GM23338 (cell line): ENCODE measurements around the gene SLC9A1. TPM values are rescaled to one million over a fixed set of nuclear protein-coding genes. Genes with fewer than 3 reads are reported as not detected.

Experiments used
- ATAC-seq: fragments of 200-7000 bp; cut with Tn5 transposase; 3 replicates; pipeline ENCODE4 v1.9.1; 2020
- DNase-seq: peaks from one replicate; pipeline ENCODE4 v3.0.0-alpha.2; 2015; ENCODE audit warnings: low spot score
- H2AFZ ChIP-seq: fragments of 200-600 bp; sonication (generic); 2 replicates; pipeline ENCODE4 v1.8.0; 2016; ENCODE audit warnings: antibody characterized with exemption, mild to moderate bottlenecking, moderate library complexity
- H3F3A ChIP-seq: fragments of 200-600 bp; sonication (generic); replicated peaks from 2 replicates; pipeline ENCODE4 v1.8.0; 2017; ENCODE audit warnings: antibody characterized with exemption, mixed run types, low read depth
- H3K27ac ChIP-seq: fragments of 200-600 bp; sonication (generic); 2 replicates; pipeline ENCODE4 v1.6.1; 2016; ENCODE audit warnings: low read depth
- H3K27me3 ChIP-seq: fragments of 200-600 bp; sonication (generic); 2 replicates; pipeline ENCODE4 v1.8.0; 2016; ENCODE audit warnings: mild to moderate bottlenecking, mixed run types, moderate library complexity; ENCODE audit not compliant: insufficient read depth
- H3K36me3 ChIP-seq: fragments of 200-600 bp; sonication (generic); 2 replicates; pipeline ENCODE4 v1.8.0; 2016; ENCODE audit warnings: mild to moderate bottlenecking; ENCODE audit not compliant: insufficient read depth
- H3K4me1 ChIP-seq: fragments of 200-600 bp; sonication (generic); 2 replicates; pipeline ENCODE4 v1.8.0; 2016; ENCODE audit warnings: mild to moderate bottlenecking, moderate library complexity; ENCODE audit not compliant: insufficient read depth
- H3K4me2 ChIP-seq: fragments of 200-600 bp; sonication (generic); 2 replicates; pipeline ENCODE4 v1.7.1; 2017; ENCODE audit warnings: mixed run types
- H3K4me3 ChIP-seq: fragments of 200-600 bp; sonication (generic); 2 replicates; pipeline ENCODE4 v1.6.1; 2016; ENCODE audit warnings: mixed run types
- H3K79me2 ChIP-seq: fragments of 200-600 bp; sonication (generic); replicated peaks from 2 replicates; pipeline ENCODE4 v1.8.0; 2017; ENCODE audit warnings: mild to moderate bottlenecking; ENCODE audit not compliant: insufficient read depth
- H3K9me2 ChIP-seq: fragments of 200-600 bp; sonication (generic); 2 replicates; pipeline ENCODE4 v1.8.0; 2017; ENCODE audit not compliant: insufficient read depth
- H4K20me1 ChIP-seq: fragments of 200-600 bp; sonication (generic); replicated peaks from 2 replicates; pipeline ENCODE4 v1.8.0; 2017; ENCODE audit warnings: mild to moderate bottlenecking; ENCODE audit not compliant: insufficient read depth
- H3K27ac Mint-ChIP-seq: 2 replicates; pipeline ENCODE4 v1.8.0; 2020; ENCODE audit warnings: inconsistent platforms, mild to moderate bottlenecking, moderate library complexity, mixed read lengths
- H3K27me3 Mint-ChIP-seq: 3 replicates; pipeline ENCODE4 v1.8.0; 2022; ENCODE audit warnings: low read depth, mild to moderate bottlenecking, moderate library complexity, mixed read lengths, inconsistent platforms; ENCODE audit not compliant: insufficient read depth, poor library complexity
- H3K36me3 Mint-ChIP-seq: 3 replicates; pipeline ENCODE4 v1.8.0; 2021; ENCODE audit warnings: low read depth, mild to moderate bottlenecking, inconsistent platforms, moderate library complexity, mixed read lengths
- H3K4me1 Mint-ChIP-seq: 3 replicates; pipeline ENCODE4 v1.8.0; 2020; ENCODE audit warnings: mild to moderate bottlenecking, inconsistent platforms, mixed read lengths
- H3K4me3 Mint-ChIP-seq: 3 replicates; pipeline ENCODE4 v1.8.0; 2021; ENCODE audit warnings: moderate library complexity, mild to moderate bottlenecking, inconsistent platforms, mixed read lengths
- H3K9me3 Mint-ChIP-seq: 3 replicates; pipeline ENCODE4 v1.8.0; 2020; ENCODE audit warnings: moderate library complexity, mild to moderate bottlenecking, inconsistent platforms, mixed read lengths
- CREB1 ChIP-seq: fragments of 250-450 bp; sonication (Bioruptor Pico); IDR thresholded peaks from 2 replicates; pipeline ENCODE4 v1.5.0; 2020; ENCODE audit warnings: low read depth, mild to moderate bottlenecking, moderate library complexity
- EZH2 ChIP-seq: fragments of 200-600 bp; sonication (generic); IDR thresholded peaks from one replicate; pipeline ENCODE4 v1.8.0; 2017; ENCODE audit warnings: antibody characterized with exemption, mild to moderate bottlenecking, low read depth; ENCODE audit not compliant: unreplicated experiment
- EZH2phosphoT487 ChIP-seq: fragments of 200-600 bp; sonication (generic); IDR thresholded peaks from one replicate; pipeline ENCODE4 v1.8.1; 2018; ENCODE audit warnings: antibody characterized with exemption; ENCODE audit not compliant: unreplicated experiment
- JUNB ChIP-seq: IDR thresholded peaks from one replicate; pipeline ENCODE4 v1.6.1; 2016; ENCODE audit warnings: antibody characterized with exemption; ENCODE audit not compliant: unreplicated experiment
- NANOG ChIP-seq: IDR thresholded peaks from 2 replicates; pipeline ENCODE4 v1.6.1; 2016; ENCODE audit warnings: antibody characterized with exemption, borderline replicate concordance
- POLR2AphosphoS5 ChIP-seq: IDR thresholded peaks from 2 replicates; pipeline ENCODE4 v1.6.1; 2016; ENCODE audit warnings: antibody characterized with exemption, low read depth
- STAT1 ChIP-seq: IDR thresholded peaks from one replicate; pipeline ENCODE4 v1.6.1; 2016; ENCODE audit warnings: antibody characterized with exemption; ENCODE audit not compliant: unreplicated experiment
- ZNF114 ChIP-seq: fragments of 250-450 bp; sonication (Bioruptor Pico); IDR thresholded peaks from 2 replicates; pipeline ENCODE4 v1.5.0; 2020; ENCODE audit warnings: mild to moderate bottlenecking, moderate library complexity
- ZNF331 ChIP-seq: fragments of 250-450 bp; sonication (Bioruptor Pico); IDR thresholded peaks from 2 replicates; pipeline ENCODE4 v1.5.0; 2020; ENCODE audit warnings: low read depth, mild to moderate bottlenecking, moderate library complexity
- ZNF462 ChIP-seq: fragments of 250-450 bp; sonication (Bioruptor Pico); IDR thresholded peaks from 2 replicates; pipeline ENCODE4 v1.5.0; 2020; ENCODE audit warnings: mild to moderate bottlenecking, moderate library complexity
- polyA plus RNA-seq: library from polyadenylated mRNA; unstranded; fragments of >200 nt; fragmentation: Nextera tagmentation; extraction: Ambion mirVana; gene quantifications from 2 replicates; pipeline ENCODE4 v1.2.1, GENCODE V29; 2016
- total RNA-seq: library from RNA; depleted of rRNA; stranded (reverse); fragments of >200 nt; shearing (Covaris generic); gene quantifications from 2 replicates; pipeline ENCODE4 v1.2.3, GENCODE V29; 2014
- TF ChIP-seq, protein P1 (sequence below): IDR thresholded peaks from one replicate; pipeline ENCODE4 v1.6.1; 2018; ENCODE audit warnings: antibody characterized with exemption; ENCODE audit not compliant: unreplicated experiment
- TF ChIP-seq, protein P2 (sequence below), 2 experiments: fragments of 200-600 bp in 1 of 2; sonication (generic) in 1 of 2; conservative IDR thresholded peaks; 2 replicates each; pipeline versions ENCODE4 v1.5.1 to v1.6.1; 2016 to 2017; ENCODE audit warnings: antibody characterized with exemption in 2 of 2, low read depth in 2 of 2, mild to moderate bottlenecking in 2 of 2, moderate library complexity in 1 of 2
- TF ChIP-seq, protein P3 (sequence below): IDR thresholded peaks from 2 replicates; pipeline ENCODE4 v1.6.1; 2016; ENCODE audit warnings: antibody characterized with exemption

Gene SLC9A1
- total and polyA plus RNA-seq, 2 experiments from 2014 or later = 10.4 to 22.3 TPM

DNA sequence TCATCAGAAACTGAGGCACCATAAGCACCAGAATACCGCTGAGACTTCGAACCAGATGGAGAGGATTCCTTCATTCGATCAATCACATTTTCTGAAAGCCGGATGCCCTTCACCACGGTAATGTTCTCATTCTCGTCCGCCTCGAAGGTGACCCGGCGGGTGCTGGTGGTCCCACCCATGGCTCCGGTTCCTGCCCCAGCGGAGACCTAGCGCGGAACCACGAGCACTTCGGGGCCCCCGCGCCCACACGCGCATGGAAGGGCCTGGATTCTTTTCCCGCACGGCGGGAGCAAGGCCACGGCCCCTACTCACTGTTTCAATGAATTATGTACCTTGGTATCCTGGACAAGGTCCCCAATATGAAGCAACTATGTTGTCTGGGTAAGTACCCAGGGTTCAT, 46.4 kb upstream of the SLC9A1 start:
- Mint-ChIP-seq H3K4me1 (no peaks in the 10 kb centered on the region), H3K9me3 (no peaks in the 10 kb centered on the region; the same call in 2 of the 3 replicates)
- no peak overlapping the region for H3K4me2 ChIP-seq

More for the DNA sequence above, 46.4 kb upstream of the SLC9A1 start:
- no peaks in the 10 kb centered on the region for H3K79me2 ChIP-seq
- H3F3A ChIP-seq = no peaks in the 10 kb centered on the region
- no peaks in the 10 kb centered on the region for H3K27me3 ChIP-seq
- peak overlapping the region; percentile 56 for H2AFZ ChIP-seq
- TF ChIP-seq, protein P1, sequence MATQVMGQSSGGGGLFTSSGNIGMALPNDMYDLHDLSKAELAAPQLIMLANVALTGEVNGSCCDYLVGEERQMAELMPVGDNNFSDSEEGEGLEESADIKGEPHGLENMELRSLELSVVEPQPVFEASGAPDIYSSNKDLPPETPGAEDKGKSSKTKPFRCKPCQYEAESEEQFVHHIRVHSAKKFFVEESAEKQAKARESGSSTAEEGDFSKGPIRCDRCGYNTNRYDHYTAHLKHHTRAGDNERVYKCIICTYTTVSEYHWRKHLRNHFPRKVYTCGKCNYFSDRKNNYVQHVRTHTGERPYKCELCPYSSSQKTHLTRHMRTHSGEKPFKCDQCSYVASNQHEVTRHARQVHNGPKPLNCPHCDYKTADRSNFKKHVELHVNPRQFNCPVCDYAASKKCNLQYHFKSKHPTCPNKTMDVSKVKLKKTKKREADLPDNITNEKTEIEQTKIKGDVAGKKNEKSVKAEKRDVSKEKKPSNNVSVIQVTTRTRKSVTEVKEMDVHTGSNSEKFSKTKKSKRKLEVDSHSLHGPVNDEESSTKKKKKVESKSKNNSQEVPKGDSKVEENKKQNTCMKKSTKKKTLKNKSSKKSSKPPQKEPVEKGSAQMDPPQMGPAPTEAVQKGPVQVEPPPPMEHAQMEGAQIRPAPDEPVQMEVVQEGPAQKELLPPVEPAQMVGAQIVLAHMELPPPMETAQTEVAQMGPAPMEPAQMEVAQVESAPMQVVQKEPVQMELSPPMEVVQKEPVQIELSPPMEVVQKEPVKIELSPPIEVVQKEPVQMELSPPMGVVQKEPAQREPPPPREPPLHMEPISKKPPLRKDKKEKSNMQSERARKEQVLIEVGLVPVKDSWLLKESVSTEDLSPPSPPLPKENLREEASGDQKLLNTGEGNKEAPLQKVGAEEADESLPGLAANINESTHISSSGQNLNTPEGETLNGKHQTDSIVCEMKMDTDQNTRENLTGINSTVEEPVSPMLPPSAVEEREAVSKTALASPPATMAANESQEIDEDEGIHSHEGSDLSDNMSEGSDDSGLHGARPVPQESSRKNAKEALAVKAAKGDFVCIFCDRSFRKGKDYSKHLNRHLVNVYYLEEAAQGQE = no peak
- TF ChIP-seq, protein P2, sequence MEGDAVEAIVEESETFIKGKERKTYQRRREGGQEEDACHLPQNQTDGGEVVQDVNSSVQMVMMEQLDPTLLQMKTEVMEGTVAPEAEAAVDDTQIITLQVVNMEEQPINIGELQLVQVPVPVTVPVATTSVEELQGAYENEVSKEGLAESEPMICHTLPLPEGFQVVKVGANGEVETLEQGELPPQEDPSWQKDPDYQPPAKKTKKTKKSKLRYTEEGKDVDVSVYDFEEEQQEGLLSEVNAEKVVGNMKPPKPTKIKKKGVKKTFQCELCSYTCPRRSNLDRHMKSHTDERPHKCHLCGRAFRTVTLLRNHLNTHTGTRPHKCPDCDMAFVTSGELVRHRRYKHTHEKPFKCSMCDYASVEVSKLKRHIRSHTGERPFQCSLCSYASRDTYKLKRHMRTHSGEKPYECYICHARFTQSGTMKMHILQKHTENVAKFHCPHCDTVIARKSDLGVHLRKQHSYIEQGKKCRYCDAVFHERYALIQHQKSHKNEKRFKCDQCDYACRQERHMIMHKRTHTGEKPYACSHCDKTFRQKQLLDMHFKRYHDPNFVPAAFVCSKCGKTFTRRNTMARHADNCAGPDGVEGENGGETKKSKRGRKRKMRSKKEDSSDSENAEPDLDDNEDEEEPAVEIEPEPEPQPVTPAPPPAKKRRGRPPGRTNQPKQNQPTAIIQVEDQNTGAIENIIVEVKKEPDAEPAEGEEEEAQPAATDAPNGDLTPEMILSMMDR (conservative IDR thresholded peaks at IDR 0.05; ENCODE audit: low read depth in 2 of 2) = no peak
- no peak for TF ChIP-seq JUNB
- TF ChIP-seq EZH2phosphoT487 = no peak
- TF ChIP-seq EZH2 = no peak
- TF ChIP-seq NANOG = no peak
- TF ChIP-seq ZNF462 (CRISPR knock-in tag) = no peak
- TF ChIP-seq ZNF114 (CRISPR knock-in tag) = no peak
- TF ChIP-seq ZNF331 (CRISPR knock-in tag) = no peak
- TF ChIP-seq POLR2AphosphoS5 = no peak
- no peak for TF ChIP-seq STAT1
- TF ChIP-seq, protein P3, sequence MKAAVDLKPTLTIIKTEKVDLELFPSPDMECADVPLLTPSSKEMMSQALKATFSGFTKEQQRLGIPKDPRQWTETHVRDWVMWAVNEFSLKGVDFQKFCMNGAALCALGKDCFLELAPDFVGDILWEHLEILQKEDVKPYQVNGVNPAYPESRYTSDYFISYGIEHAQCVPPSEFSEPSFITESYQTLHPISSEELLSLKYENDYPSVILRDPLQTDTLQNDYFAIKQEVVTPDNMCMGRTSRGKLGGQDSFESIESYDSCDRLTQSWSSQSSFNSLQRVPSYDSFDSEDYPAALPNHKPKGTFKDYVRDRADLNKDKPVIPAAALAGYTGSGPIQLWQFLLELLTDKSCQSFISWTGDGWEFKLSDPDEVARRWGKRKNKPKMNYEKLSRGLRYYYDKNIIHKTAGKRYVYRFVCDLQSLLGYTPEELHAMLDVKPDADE = no peak
- no peak for TF ChIP-seq CREB1 (CRISPR knock-in tag)
- Mint-ChIP-seq H3K27me3 (no peaks in the 10 kb centered on the region), H3K4me3 (no peak overlapping the region), H3K27ac (no peak overlapping the region), H3K36me3 (no peaks in the 10 kb centered on the region)
- no peak overlapping the region for H3K4me3 ChIP-seq
- DNase-seq = no peak
- no peak for ATAC-seq
- H3K27ac ChIP-seq = no peak overlapping the region
- H3K4me1 ChIP-seq = no peaks in the 10 kb centered on the region
- H3K9me2 ChIP-seq = no peaks in the 10 kb centered on the region
- H3K36me3 ChIP-seq = no peaks in the 10 kb centered on the region
- H4K20me1 ChIP-seq = no peaks in the 10 kb centered on the region
